BJ (cell line): ENCODE measurements around the gene RNF150. TPM values are rescaled to one million over a fixed set of nuclear protein-coding genes. Genes with fewer than 3 reads are reported as not detected.

ENCODE experiments used
- CTCF ChIA-PET: fragments of 350-600 bp; formaldehyde crosslinking; extraction: SDS; loops from one replicate; lab custom pipeline; 2021; ENCODE audit warnings: antibody characterized with exemption, inconsistent platforms; lab: Yijun Ruan, JAX
- POLR2A ChIA-PET: fragments of 300-600 bp; sonication (Branson Sonifier 250); formaldehyde crosslinking; extraction: SDS; loops from one replicate; lab custom pipeline; 2021; ENCODE audit warnings: antibody characterized with exemption; lab: Charles Lee
- DNase-seq: peaks from one replicate; pipeline ENCODE4 v3.0.0-alpha.2; 2011; ENCODE audit warnings: low read depth
- H3K27me3 ChIP-seq: 2 replicates; pipeline ENCODE4 v1.6.0; 2011; ENCODE audit warnings: low read length; ENCODE audit not compliant: control insufficient read depth, insufficient read depth
- H3K36me3 ChIP-seq: 2 replicates; pipeline ENCODE4 v1.5.1; 2011; ENCODE audit warnings: low read length; ENCODE audit not compliant: control insufficient read depth, insufficient read depth
- H3K4me3 ChIP-seq: 2 replicates; pipeline ENCODE4 v1.5.1; 2011; ENCODE audit warnings: low read depth, mild to moderate bottlenecking, control low read depth, low read length
- polyA plus RNA-seq: library from polyadenylated mRNA; depleted of rRNA; stranded (reverse); fragments of >200 nt; gene quantifications from 2 replicates; pipeline ENCODE4 v1.2.3, GENCODE V29; 2011
- TF ChIP-seq, protein P1 (sequence below): IDR thresholded peaks from 2 replicates; pipeline ENCODE4 v1.5.1; 2011; ENCODE audit warnings: low read depth, mild to moderate bottlenecking, control low read depth, inconsistent platforms, low read length, moderate library complexity; ENCODE audit not compliant: insufficient read depth

Gene RNF150
- polyA plus RNA-seq, 1 experiment: 47.7 TPM

- DNase-seq: no peak
- POLR2A ChIA-PET: no interaction called here
- TF ChIP-seq, protein P1, sequence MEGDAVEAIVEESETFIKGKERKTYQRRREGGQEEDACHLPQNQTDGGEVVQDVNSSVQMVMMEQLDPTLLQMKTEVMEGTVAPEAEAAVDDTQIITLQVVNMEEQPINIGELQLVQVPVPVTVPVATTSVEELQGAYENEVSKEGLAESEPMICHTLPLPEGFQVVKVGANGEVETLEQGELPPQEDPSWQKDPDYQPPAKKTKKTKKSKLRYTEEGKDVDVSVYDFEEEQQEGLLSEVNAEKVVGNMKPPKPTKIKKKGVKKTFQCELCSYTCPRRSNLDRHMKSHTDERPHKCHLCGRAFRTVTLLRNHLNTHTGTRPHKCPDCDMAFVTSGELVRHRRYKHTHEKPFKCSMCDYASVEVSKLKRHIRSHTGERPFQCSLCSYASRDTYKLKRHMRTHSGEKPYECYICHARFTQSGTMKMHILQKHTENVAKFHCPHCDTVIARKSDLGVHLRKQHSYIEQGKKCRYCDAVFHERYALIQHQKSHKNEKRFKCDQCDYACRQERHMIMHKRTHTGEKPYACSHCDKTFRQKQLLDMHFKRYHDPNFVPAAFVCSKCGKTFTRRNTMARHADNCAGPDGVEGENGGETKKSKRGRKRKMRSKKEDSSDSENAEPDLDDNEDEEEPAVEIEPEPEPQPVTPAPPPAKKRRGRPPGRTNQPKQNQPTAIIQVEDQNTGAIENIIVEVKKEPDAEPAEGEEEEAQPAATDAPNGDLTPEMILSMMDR: no peak
- no peaks in the 10 kb centered on the region for H3K36me3 ChIP-seq
- CTCF ChIA-PET: interaction anchor here (1.0 to 1.8 kb wide), 2 partner anchors 48 to 88 kb away, joined by 3 to 13 read pairs; partner anchors contain the start of gene RNF150
- no peak overlapping the region for H3K4me3 ChIP-seq
- no peaks in the 10 kb centered on the region for H3K27me3 ChIP-seq
Measured at GRCh38 chr4:141045848-141046247, 87.4 kb downstream of the RNF150 start.

- H3K27me3 ChIP-seq: no peaks in the 10 kb centered on the region
- ChIA-PET CTCF (interaction anchor here (1.0 to 1.3 kb wide), 2 partner anchors 20 to 93 kb away, joined by 3 to 4 read pairs; partner anchors contain the start of gene RNF150), POLR2A (no interaction called here)
Measured at GRCh38 chr4:141041021-141041476, 92.2 kb downstream of the RNF150 start.

DNA sequence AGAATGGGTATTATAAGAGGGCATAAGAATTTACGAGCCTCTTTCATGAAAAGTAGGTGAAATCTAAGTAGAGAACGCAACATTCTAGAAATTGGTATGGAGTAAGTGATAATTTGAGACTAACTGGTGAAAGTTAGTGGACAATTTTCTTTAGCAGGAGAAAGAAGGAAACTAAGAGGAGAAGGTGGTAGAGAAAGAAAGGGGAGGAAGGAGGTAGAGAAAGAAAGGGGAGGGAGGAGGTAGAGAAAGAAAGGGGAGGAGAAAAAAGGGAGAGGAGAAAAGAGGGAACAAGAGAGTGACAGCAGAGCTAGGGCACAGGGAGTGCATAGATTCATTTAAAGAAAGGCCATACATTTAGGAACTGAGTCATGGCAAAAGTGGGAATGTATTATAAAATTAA, 94.1 kb downstream of the RNF150 start:
- TF ChIP-seq, protein P1: no peak
- ChIA-PET POLR2A (no interaction called here), CTCF (interaction anchor here (0.5 kb wide), 1 partner anchor 95 kb away, joined by 3 read pairs; no protein-coding TSS in a partner anchor)
- no peak overlapping the region for H3K4me3 ChIP-seq
- DNase-seq: no peak
- no peaks in the 10 kb centered on the region for H3K36me3 ChIP-seq
- H3K27me3 ChIP-seq: no peaks in the 10 kb centered on the region

More at GRCh38 chr4:141041021-141041476, 92.2 kb downstream of the RNF150 start:
- Histone ChIP-seq H3K4me3 (no peak overlapping the region), H3K36me3 (no peaks in the 10 kb centered on the region)
- no peak for DNase-seq
- TF ChIP-seq, protein P1: no peak

- Histone ChIP-seq H3K27me3 (no peaks in the 10 kb centered on the region), H3K36me3 (no peaks in the 10 kb centered on the region), H3K4me3 (no peak overlapping the region)
- CTCF ChIA-PET: interaction anchor here (1.7 kb wide), 1 partner anchor 95 kb away, joined by 4 read pairs; the partner anchor contains the start of gene RNF150
- no peak for DNase-seq
- TF ChIP-seq, protein P1: no peak
- POLR2A ChIA-PET: no interaction called here
Measured at GRCh38 chr4:141038428-141038827, 94.8 kb downstream of the RNF150 start.

DNA sequence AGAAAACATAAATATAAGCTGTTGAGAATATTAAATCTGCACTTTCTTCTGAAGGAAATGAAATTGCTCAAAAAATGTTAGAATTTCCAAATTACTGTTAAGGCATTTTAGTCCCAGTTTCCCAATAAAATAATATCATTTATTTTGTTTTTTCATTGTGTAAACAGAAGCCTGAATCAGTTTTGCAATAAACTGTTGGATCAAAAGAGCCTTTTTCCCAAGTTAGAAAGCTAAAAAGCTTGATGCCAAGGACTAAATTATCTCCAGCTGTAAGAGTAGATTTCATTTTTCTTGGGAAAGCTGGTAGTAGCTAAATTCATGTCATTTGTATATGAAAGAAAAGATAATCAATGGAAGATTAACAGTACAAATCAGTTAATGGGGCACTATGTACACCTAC, 95.8 kb downstream of the RNF150 start:
- TF ChIP-seq, protein P1: no peak
- POLR2A ChIA-PET: interaction anchor here (0.6 kb wide), 1 partner anchor 92 kb away, joined by 3 read pairs; no protein-coding TSS in a partner anchor
- no peak for DNase-seq
- H3K27me3 ChIP-seq: no peaks in the 10 kb centered on the region
- CTCF ChIA-PET: interaction anchor here (0.5 to 1.7 kb wide), 5 partner anchors 9 to 361 kb away, joined by 3 to 4 read pairs (median 3); partner anchors contain the start of gene RNF150
- no peaks in the 10 kb centered on the region for H3K36me3 ChIP-seq
- H3K4me3 ChIP-seq: no peak overlapping the region
